GM19023 (cell line): ENCODE data around the gene KRT33B.
"Not testable (repeated sequence)": the region's sequence is repeated elsewhere in the genome, so short reads cannot be mapped to it uniquely, and the experiment has no call there.

Experiments used
- ATAC-seq: cut with Tn5 transposase; IDR thresholded peaks from one replicate; pipeline ENCODE4 v1.9.1; 2021; ENCODE audit warnings: mild to moderate bottlenecking, moderate library complexity; ENCODE audit not compliant: unreplicated experiment

The KRT33B gene

GRCh38 chr17:41394254-41394996, 24.8 kb upstream of the KRT33B start:
- ATAC-seq: no peak

- no peak for ATAC-seq
Measured at GRCh38 chr17:41393826-41394225, 24.2 kb upstream of the KRT33B start.

GRCh38 chr17:41393294-41393693, 23.7 kb upstream of the KRT33B start:
- ATAC-seq: no peak

- no peak for ATAC-seq
Measured at GRCh38 chr17:41392278-41392677, 22.7 kb upstream of the KRT33B start.

- ATAC-seq: no peak
Measured at GRCh38 chr17:41391535-41391934, 21.9 kb upstream of the KRT33B start.

- ATAC-seq: no peak
Measured at GRCh38 chr17:41390411-41390938, 20.9 kb upstream of the KRT33B start.

GRCh38 chr17:41387670-41388069, 18.1 kb upstream of the KRT33B start:
- no peak for ATAC-seq

GRCh38 chr17:41386227-41386626, 16.6 kb upstream of the KRT33B start:
- no peak for ATAC-seq

- no peak for ATAC-seq
Measured at GRCh38 chr17:41383690-41384089, 14.1 kb upstream of the KRT33B start.

GRCh38 chr17:41382394-41382793, 12.8 kb upstream of the KRT33B start:
- no peak for ATAC-seq

GRCh38 chr17:41381943-41382342, 12.3 kb upstream of the KRT33B start, which contains the start of gene KRT34:
KRT34 (minus strand) TSS chr17:41382306; CDS start chr17:41382246, 60 bp downstream.
- not testable (repeated sequence) for ATAC-seq

GRCh38 chr17:41380091-41380490, 10.5 kb upstream of the KRT33B start:
- not testable (repeated sequence) for ATAC-seq

- no peak for ATAC-seq
Measured at GRCh38 chr17:41377546-41377945, 7.9 kb upstream of the KRT33B start.

GRCh38 chr17:41369023-41369422, 590 bp downstream of the KRT33B start:
- ATAC-seq: no peak

GRCh38 chr17:41367426-41368075, 2.1 kb downstream of the KRT33B start:
- no peak for ATAC-seq

GRCh38 chr17:41366070-41366469, 3.5 kb downstream of the KRT33B start:
- ATAC-seq: no peak

- no peak for ATAC-seq
Measured at GRCh38 chr17:41363881-41364280, 5.7 kb downstream of the KRT33B start.

- no peak for ATAC-seq
Measured at GRCh38 chr17:41360296-41360995, 9.2 kb downstream of the KRT33B start.

- ATAC-seq: no peak
Measured at GRCh38 chr17:41354536-41354935, 15.1 kb downstream of the KRT33B start.

GRCh38 chr17:41352597-41353366, 16.8 kb downstream of the KRT33B start:
- no peak for ATAC-seq

GRCh38 chr17:41351177-41351576, 18.4 kb downstream of the KRT33B start:
- no peak for ATAC-seq
